Keratinocyte (primary cell): ENCODE data around the gene AP4B1. TPM values are rescaled to one million over a fixed set of nuclear protein-coding genes. Genes with fewer than 3 reads are reported as not detected.

Experiments
- DNase-seq: peaks from one replicate; pipeline ENCODE4 v3.0.0-alpha.2; 2011; ENCODE audit warnings: low read depth, missing footprints, low spot score
- FAIRE-seq: peaks from 2 replicates; lab custom pipeline; 2011; peaks lifted over from hg19 to GRCh38; lab: Jason Lieb, UNC
- H2AFZ ChIP-seq: 2 replicates; pipeline ENCODE4 v1.6.0; 2012; ENCODE audit warnings: low read length, control low read depth, inconsistent platforms; ENCODE audit not compliant: control insufficient read depth
- H3K27ac ChIP-seq: 2 replicates; pipeline ENCODE4 v1.5.1; 2011; ENCODE audit warnings: low read length; ENCODE audit not compliant: control insufficient read depth, insufficient read depth
- H3K27me3 ChIP-seq: 3 replicates; pipeline ENCODE4 v1.6.0; 2011; ENCODE audit warnings: low read length; ENCODE audit not compliant: control insufficient read depth, insufficient read depth; ENCODE audit errors: extremely low read depth
- H3K36me3 ChIP-seq, 2 experiments: 2 replicates in 1 of 2; 3 replicates in 1 of 2; pipeline ENCODE4 v1.5.1; 2011; ENCODE audit warnings: low read length in 2 of 2, mild to moderate bottlenecking in 1 of 2; ENCODE audit not compliant: control insufficient read depth in 2 of 2, insufficient read depth in 2 of 2; ENCODE audit errors: extremely low read depth in 1 of 2
- H3K4me1 ChIP-seq: 3 replicates; pipeline ENCODE4 v1.5.1; 2011; ENCODE audit warnings: low read length; ENCODE audit not compliant: control insufficient read depth, insufficient read depth; ENCODE audit errors: extremely low read depth
- H3K4me2 ChIP-seq: 3 replicates; pipeline ENCODE4 v1.6.0; 2011; ENCODE audit warnings: low read depth, low read length; ENCODE audit not compliant: control insufficient read depth, insufficient read depth; ENCODE audit errors: extremely low read depth
- H3K4me3 ChIP-seq, 3 experiments: fragments of 200-600 bp in 1 of 3; sonication (generic) in 1 of 3; 2 replicates in 2 of 3; 3 replicates in 1 of 3; pipeline ENCODE4 v1.5.1; 2011 to 2016; ENCODE audit warnings: low read length in 3 of 3, mild to moderate bottlenecking in 3 of 3, control low read depth in 2 of 3, inconsistent platforms in 1 of 3, low read depth in 1 of 3, mixed read lengths in 1 of 3, mixed run types in 1 of 3, moderate library complexity in 1 of 3; ENCODE audit not compliant: control insufficient read depth in 2 of 3, insufficient read depth in 2 of 3; ENCODE audit errors: extremely low read depth in 1 of 3
- H3K79me2 ChIP-seq: 2 replicates; pipeline ENCODE4 v1.6.0; 2012; ENCODE audit warnings: low read length; ENCODE audit not compliant: control insufficient read depth, insufficient read depth
- H3K9ac ChIP-seq: 3 replicates; pipeline ENCODE4 v1.6.0; 2011; ENCODE audit warnings: low read length; ENCODE audit not compliant: control insufficient read depth, insufficient read depth; ENCODE audit errors: extremely low read depth
- H3K9me1 ChIP-seq: 3 replicates; pipeline ENCODE4 v1.6.0; 2011; ENCODE audit warnings: low read length; ENCODE audit not compliant: control insufficient read depth, insufficient read depth; ENCODE audit errors: extremely low read depth
- H3K9me3 ChIP-seq: 2 replicates; pipeline ENCODE4 v1.5.1; 2012; ENCODE audit warnings: low read depth, low read length; ENCODE audit not compliant: control insufficient read depth
- H4K20me1 ChIP-seq: 3 replicates; pipeline ENCODE4 v1.6.0; 2011; ENCODE audit warnings: low read length; ENCODE audit not compliant: control insufficient read depth, insufficient read depth; ENCODE audit errors: extremely low read depth
- CTCF ChIP-seq, 3 experiments: IDR thresholded peaks in 1 of 3; conservative IDR thresholded peaks in 1 of 3; optimal IDR thresholded peaks in 1 of 3; 2 replicates in 2 of 3; 3 replicates in 1 of 3; pipeline versions ENCODE3 to v1.5.1; 2011; ENCODE audit warnings: low read length in 3 of 3, mild to moderate bottlenecking in 3 of 3, moderate library complexity in 2 of 3, control low read depth in 1 of 3, inconsistent platforms in 1 of 3; ENCODE audit not compliant: insufficient read depth in 2 of 3; ENCODE audit errors: extremely low read depth in 1 of 3
- EZH2 ChIP-seq: IDR thresholded peaks from one replicate; pipeline ENCODE4 v1.6.1; 2012; ENCODE audit warnings: inconsistent platforms, mild to moderate bottlenecking, low read length, moderate library complexity
- dilution Hi-C: fragments of 300-500 bp; cut with MboI; formaldehyde crosslinking; loops from one replicate; pipeline ENCODE4 v1.7.0; 2020; ENCODE audit warnings: low sequenced_read_pairs; ENCODE audit not compliant: extremely low pct_ligation_motif_present
- polyA plus RNA-seq, 5 experiments: library from polyadenylated mRNA; depleted of rRNA in 3 of 5; stranded (reverse) in 3 of 5; stranded (forward) in 1 of 5; unstranded in 1 of 5; fragments of >200 nt; gene quantifications; 1 replicate in 1 of 5; 2 replicates in 3 of 5; 3 replicates in 1 of 5; pipeline versions ENCODE4 v1.2.1 to v1.2.3, GENCODE V29; 2011 to 2012; ENCODE audit warnings: missing spikeins in 2 of 5, low read depth in 1 of 5, low replicate concordance in 1 of 5

AP4B1 gene
- polyA plus RNA-seq, 1 donor (not counting 4 experiments of a cell fraction or from before 2014, with no cell fraction given): 16.5 TPM

GRCh38 chr1:113893267-113893666, 11.3 kb downstream of the AP4B1 start:
- peaks cover 6 to 9% of the 10 kb centered on the region in 2 experiments for H3K36me3 ChIP-seq
- H3K27ac ChIP-seq: no peak overlapping the region
- no peaks in the 10 kb centered on the region for H4K20me1 ChIP-seq
- TF ChIP-seq EZH2 (no peak), CTCF (optimal IDR thresholded peaks at IDR 0.05 in 1 of 3, IDR thresholded peaks at IDR 0.05 in 1 of 3, conservative IDR thresholded peaks at IDR 0.05 in 1 of 3; ENCODE audit: extremely low read depth in 1 of 3, insufficient read depth in 2 of 3, low read length in 3 of 3) (no peak)
- no peak overlapping the region for H2AFZ ChIP-seq
- no peaks in the 10 kb centered on the region for H3K9me1 ChIP-seq
- no peaks in the 10 kb centered on the region for H3K9me3 ChIP-seq
- H3K4me3 ChIP-seq: no peak overlapping the region
- dilution Hi-C loops: no loop called here
- H3K79me2 ChIP-seq: no peaks in the 10 kb centered on the region
- DNase-seq: no peak
- no peaks in the 10 kb centered on the region for H3K27me3 ChIP-seq
- H3K4me1 ChIP-seq: peaks cover 3% of the 10 kb centered on the region
- no peak overlapping the region for H3K9ac ChIP-seq
- no peak for FAIRE-seq
- H3K4me2 ChIP-seq: no peak overlapping the region

GRCh38 chr1:113891631-113892220, 12.9 kb downstream of the AP4B1 start:
- FAIRE-seq (no peak), DNase-seq (no peak)
- Histone ChIP-seq H3K9me1 (no peaks in the 10 kb centered on the region), H2AFZ (no peak overlapping the region), H3K79me2 (no peaks in the 10 kb centered on the region), H3K36me3 (peaks cover 0 to 4% of the 10 kb centered on the region in 2 experiments), H3K27ac (no peak overlapping the region), H3K27me3 (no peaks in the 10 kb centered on the region), H3K9ac (no peak overlapping the region), H3K9me3 (no peaks in the 10 kb centered on the region), H3K4me3 (no peak overlapping the region), H3K4me1 (peaks cover 11% of the 10 kb centered on the region), H3K4me2 (no peak overlapping the region), H4K20me1 (no peaks in the 10 kb centered on the region)
- TF ChIP-seq EZH2 (no peak), CTCF (optimal IDR thresholded peaks at IDR 0.05 in 1 of 3, IDR thresholded peaks at IDR 0.05 in 1 of 3, conservative IDR thresholded peaks at IDR 0.05 in 1 of 3; ENCODE audit: extremely low read depth in 1 of 3, insufficient read depth in 2 of 3, low read length in 3 of 3) (no peak)
- dilution Hi-C loops: no loop called here
